ENCODE measurements around the gene GINS3.

Gene GINS3

DNA sequence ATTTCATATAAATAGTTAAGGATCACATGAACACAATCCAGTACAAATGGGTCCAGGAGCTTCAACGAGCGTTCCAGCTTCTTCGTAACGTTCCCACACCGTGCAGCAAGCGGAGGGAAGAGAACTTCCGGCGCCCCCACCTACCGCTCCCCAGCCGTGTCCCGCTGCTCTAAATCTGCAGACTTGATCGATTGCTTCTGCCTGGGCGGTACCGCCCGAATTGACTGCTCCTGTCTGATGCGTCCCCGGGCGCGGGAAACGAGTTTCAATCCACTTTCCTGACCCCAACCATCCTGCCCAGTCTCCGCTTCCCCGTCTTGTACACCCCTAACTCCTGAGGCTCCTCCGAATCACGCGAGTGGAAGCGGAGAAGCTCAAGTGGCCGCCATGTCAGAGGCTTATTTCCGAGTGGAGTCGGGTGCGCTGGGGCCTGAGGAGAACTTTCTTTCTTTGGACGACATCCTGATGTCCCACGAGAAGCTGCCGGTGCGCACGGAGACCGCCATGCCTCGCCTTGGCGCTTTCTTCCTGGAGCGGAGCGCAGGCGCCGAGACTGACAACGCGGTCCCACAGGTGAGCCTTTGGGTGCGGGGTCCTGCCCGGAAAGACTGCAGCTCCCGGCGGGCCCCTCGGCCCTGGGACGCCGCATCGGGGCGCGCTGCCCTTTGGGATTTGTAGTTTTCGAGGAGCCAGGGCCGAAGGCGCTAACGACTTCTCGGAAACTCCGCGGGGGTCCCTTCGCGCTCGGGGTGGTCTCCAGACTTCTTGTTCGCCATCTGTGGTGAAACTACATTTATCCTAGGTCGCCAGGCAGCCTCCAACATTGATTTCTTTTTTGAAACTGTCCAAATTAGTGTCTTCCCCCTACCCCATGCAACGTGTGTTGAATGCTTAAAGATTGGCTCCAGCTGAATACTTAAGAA lies at the start of gene GINS3:
Gene GINS3 (plus strand): TSS at position 257 of the 923 bp plus-strand sequence. CDS start 131 bp downstream, at position 388.
- DNase-seq = peak; percentile 64

DNA sequence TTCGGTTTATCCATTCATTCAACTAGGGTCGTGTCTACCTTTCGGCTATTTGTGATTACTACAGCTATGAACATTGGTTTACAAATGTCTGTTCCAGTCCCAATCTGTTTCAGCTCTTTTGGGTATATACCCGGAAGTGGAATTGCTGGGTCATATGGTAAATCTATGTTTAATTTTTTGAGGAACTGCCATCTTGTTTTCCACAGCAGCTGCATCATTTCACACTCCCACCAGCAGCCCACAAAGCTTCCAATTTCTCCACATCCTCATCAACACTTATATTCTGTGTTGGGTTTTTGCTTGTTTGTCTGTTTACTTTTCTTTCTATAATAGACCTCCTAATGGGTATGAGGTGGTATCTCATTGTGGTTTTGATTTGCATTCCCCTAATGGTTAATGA lies 48.7 kb upstream of the GINS3 start:
- no peak for DNase-seq

DNA sequence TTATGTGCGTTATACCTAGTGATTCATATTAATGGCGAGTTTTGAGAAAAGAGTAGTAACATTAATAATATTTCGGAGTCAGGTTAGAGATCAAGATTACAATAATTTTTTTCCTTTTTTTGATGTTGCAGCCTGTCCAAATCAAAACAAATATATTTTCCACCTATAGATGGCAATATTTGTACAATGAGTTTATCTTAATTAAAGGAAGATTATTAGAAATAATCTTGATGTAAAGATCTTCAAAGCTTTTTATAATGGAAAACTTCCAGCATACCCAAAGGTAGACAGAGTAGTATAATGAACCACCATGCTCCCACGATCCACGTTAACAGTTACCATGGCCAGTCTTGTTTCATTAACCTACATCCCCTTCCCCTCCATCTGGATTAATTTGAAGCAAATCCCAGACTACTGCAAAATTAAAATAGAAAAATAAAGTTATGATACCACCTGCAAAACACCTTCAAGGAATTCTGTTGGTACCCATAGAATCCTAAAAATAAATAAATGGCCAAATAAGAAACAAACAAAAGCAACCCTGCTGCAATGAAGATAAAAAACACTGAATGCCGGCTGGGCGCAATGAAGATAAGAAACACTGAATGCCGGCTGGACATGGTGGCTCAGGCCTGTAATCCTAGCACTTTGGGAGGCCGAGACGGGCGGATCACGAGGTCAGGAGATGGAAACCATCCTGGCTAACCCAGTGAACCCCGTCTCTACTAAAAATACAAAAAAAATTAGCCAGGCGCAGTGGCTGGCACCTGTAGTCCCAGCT lies 46.5 kb upstream of the GINS3 start:
- no peak for DNase-seq

DNA sequence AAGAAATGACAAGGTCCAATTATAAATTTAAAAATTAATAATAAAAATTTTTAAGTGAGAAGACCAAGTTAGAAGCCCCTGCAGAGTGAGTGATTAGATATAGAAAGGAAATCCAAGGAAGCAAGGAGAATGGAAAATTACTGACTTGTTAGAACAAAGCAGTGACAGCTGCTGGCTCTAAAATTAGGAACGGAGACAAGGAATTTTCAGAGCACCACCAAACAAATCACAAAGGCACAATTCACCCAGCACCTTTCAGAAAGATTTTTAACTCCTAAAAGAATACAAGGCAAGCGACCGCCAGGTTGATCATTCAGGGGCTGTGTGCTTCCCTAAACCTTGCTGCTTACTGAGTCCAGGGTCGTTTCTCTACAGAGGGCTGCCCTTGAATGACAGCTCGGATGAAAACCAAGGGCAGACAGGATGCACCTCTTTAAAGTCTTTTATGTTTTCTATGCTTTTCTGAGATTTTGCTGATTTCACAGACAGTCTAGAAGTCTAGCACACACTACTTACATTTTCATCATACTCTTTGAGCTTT lies 45.4 kb upstream of the GINS3 start:
- no peak for DNase-seq

DNA sequence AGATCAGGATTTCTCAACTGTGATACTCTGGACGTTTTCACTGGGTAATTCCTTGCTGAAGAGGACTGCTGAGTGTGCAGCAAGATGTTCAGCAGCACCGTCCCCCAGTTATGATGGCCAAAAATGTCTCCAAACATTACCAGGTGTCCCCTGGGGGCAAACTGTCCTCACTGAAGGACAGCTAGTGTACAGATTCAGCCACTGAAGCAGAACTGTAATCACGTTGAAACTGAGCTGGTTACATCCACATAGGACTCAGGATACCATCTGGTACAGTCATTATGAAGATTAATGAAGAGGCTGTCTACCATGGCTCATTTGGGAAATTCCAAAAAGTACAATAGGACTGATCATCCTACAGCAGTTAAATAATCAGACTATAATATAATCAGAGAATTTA lies 43.3 kb upstream of the GINS3 start:
- no peak for DNase-seq

DNA sequence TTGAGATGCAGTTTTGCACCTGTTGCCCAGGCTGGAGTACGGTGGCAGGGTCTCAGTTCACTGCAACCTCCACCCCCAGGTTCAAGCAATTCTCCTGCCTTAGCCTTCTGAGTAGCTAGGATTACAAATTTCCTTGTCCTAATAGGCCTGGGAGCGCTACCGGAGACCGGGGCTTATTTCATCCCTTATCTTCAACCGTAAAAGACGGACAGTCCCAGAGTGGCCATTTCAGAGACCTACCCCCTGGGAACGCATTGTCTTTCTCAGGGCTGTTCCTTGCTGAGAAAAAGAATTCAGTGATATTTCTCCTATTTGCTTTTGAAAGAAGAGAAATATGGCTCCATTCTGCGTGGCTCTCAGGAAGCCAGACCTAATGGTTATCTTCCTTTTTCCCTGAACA lies 39.6 kb upstream of the GINS3 start:
- DNase-seq = no peak

DNA sequence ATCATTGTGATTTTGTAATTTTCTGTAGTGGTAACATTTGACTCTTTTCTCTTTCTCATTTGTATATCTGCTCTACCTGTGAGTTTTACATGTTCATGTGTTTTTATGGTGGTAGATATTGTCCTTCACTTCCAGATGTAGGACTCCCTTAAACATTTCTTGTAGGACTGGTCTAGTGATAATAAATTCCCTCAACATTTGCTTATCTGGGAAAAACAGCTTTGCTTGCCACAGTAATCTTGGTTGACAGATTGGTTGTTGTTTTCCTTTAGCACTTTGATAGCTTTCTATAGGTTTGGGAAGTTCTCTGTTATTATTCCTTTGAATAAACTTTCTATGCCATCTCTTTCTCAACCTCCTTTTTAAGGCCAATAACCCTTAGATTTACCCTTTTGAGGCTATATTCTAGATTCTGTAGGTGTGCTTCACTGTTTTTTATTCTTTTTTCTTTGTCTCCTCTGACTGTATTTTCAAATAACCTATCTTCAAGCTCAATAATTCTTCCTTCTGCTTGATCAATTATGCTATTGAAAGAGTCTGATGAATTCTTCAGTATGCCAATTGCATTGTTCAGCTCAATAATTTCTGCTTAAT lies 32.1 kb upstream of the GINS3 start:
- no peak for DNase-seq

DNA sequence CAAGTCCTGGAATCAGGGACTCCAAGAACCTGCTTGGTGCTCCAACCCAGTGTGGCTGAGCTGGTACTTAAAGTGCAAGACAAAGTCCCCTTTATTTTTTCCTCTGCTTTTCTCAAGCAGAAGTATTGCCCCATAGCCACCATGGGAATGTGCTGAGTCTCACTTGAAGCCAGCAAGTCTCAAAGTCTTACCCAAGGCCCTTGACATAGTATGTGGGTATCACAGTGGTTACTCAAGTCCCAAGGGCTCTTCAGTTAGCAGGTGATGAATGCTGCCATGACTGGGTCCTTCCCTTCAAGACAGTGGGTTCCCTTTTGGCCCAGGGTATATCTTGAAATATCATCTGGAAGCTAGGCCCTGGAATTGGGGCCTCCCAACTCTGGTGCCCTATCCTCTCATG lies 30.5 kb upstream of the GINS3 start:
- no peak for DNase-seq

DNA sequence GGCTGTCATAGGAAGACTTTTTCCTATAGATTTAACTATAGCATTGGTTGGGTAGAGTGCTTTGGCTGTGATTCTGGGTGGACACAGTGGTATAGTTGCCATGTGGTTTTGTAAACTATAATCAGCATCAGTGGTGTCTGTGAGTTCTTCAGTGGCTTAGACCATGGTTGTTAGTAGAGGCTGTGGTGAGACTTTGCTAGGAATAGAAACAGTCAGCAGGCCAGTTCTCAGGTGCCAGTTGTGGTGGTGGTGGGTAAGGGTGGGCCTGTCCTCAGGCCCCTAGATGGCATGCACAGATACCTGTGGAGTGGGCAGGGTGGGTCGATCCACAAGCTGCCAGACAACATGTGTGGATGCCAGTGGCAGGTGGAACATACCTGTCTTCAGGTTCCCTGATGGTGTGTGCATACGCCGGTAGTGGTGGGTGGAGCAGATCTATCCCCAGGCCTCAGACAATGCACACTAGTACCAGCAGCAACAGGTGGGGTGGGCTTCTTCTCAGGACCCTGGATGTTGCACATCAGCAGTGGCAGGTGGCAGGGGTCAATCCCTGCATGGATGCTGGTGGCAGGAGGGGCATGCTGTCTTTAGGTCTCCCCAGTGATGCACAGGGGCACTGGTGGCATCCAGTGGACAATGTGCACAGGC lies 28.4 kb upstream of the GINS3 start:
- DNase-seq = no peak

DNA sequence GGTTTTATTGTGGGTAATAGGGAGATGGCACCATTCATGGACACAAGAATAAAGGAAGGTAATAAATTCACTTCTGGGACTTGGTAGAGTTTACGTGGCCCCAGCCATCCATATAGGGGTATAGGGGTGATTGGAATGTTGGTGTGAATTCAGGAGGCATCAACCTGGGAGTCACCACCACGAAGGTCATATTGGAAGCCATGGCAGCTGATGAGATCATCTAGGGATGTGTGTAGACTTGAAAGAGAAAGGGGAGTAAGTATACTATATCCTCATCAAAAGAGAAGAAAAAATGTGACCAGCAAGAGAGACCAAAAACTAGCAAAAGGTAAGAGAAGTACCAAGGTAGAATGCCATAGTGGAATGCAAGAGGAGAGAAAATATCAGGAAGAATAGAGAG lies 26.6 kb upstream of the GINS3 start:
- DNase-seq = no peak

DNA sequence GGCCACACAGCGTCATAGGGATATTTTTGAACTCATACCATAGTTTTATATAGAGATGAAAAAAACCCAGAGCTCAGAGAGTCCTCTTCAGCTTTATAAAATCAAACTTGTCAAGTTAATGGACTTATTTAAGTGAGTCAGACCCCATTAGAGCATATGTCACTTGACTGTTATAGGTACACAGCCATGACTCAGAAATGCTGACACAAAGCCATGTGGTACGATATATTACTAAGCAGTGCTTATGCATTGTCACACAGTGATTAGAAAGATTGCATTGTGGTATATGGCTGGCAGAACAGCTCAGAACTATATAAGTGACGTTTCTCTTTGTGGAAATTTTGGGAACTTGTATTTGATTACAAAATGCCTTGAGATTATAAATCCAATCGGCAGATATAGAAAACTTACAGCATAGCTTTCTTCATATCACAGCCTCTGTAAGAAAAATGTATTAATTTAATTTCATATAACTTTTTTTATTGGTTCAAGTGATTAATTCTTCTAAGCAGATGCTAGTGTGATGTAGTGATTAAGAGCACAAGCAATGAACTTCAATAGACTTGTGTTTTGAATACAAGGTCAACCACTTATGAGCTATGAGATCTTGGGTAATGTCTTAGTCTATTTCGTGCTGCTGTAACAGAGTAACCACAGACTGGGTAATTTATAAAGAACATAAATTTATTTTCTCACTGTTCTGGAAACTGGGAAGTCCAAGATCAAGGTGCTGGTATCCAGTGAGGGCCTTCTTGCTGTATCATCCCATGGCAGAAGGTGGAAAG lies 25.8 kb upstream of the GINS3 start:
- DNase-seq = no peak

DNA sequence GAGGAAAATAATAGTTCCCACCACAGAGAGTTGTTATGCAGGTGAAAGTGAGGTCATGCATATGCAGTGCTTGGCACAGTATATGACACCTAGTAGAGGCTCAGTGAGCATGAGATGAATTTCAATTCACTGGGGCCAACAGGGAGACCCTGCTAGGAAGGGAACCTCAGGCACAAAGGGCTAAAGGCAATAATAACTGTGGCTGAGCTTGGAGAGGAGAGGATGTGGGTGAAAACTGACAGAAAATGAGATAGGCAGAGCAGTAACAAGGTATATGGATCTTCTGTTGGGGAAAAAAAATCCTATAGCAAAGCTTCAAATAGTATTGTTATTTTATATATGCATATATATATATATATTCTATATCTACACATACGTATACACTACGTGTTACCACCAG lies 25.0 kb upstream of the GINS3 start:
- no peak for DNase-seq

DNA sequence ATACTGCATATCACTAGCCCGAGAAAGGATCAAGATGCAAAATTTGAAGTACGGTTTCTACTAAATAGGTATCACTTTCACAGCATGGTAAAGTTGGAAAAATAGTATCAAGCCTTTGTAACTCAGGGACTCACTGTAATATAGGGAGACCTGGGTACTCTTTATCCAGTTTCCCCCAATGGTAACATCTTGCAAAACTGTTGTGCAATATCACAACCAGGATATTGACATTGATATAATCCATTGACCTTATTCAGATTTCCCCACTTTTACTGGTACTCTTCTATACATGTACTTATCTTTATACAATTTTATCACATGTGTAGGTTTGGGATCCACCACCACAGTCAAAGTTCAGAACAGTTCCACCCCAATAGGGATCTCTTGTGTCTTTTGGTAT lies 20.4 kb upstream of the GINS3 start:
- no peak for DNase-seq

DNA sequence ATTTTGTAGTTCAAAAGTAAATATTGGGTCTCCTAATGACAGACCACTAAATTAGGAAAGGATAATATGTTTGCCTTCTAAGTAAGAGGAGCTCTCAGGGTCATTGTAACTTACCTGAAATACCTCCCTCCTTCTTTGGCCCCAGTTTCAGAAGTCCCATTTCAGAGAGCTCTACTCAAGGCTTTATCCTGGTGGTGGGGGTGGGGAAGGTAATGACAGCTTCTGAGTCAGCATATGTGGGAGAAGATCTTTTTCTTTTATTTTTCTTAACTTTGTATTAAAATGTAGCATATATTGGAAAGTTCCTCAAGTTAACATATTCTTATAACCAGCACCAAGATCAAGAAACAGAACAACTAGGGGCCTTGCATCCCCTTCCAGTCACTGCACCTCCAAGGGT lies 16.9 kb upstream of the GINS3 start:
- DNase-seq = no peak

DNA sequence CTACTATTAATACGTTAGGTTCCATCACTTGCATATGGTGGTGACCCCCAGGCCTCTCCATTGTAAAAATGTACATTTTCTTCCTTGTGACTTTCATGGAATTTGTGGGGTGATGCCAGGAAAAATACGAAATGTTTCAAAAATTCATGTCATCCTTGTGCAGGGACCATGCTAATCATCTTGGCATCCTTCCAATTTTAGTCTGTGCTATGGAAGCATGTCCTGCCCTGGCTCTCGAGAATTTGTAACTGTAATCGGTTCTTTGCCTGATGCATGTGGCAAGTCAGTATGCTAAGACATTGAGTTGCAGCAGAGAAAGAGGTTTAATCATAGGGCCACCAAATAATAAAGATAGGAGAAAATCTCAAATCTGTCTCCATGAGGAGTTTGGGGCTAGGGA lies 14.3 kb upstream of the GINS3 start:
- no peak for DNase-seq

DNA sequence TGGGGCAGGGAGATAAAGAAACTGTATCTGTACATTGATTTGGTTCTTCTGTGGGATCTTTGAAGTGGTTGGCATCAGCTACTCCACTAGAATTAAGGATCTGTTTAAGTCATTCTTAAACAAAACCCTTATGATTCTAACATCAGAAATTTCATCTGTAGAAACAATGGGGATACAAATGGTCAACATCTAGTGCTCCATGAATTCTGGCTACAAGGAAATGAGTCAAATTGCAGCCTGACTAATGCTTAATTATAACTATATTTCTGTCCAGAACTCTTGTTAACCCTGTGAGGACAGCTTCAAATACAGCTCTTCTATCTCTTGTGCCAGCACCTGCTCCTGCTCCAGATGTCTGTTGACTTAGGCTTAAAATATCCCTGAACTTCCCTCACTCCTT lies 13.9 kb upstream of the GINS3 start:
- no peak for DNase-seq

DNA sequence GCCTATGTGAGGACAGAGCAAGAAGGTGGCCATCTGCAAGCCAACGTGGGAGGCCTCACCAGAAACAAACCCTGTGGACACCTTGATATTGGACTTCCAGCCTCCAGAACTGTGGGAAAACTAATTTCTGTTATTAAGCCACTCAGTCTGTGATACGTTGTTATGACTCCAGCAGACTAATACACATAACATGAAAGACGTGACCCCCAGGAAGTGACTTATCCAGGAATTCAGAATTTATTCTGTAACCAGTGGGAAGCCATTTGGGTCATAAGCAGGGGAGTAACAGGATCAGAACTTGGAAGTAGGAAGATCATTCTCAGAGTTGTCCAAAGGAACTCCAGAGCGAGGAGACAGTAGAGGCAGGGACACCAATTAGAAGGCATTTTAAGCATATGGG lies 12.5 kb upstream of the GINS3 start:
- DNase-seq = no peak

DNA sequence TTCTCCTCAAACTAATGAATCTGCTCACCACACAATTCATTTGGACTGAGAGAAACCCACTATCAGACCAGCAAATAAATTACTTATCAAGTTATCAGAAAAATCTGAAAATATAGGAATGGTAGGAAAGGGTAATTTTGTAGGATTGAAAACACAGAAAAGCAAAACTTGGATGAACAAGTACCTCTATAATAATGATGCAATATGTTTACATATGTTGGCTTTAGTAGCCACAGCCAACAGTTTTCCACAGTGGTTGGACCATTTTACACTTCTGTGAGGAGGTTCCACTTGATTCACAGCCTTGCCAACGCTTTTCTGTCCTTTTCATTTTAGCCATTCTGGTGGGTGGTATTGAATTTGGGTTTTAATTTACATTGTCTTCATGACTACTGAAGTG lies 10.6 kb upstream of the GINS3 start:
- DNase-seq = no peak

DNA sequence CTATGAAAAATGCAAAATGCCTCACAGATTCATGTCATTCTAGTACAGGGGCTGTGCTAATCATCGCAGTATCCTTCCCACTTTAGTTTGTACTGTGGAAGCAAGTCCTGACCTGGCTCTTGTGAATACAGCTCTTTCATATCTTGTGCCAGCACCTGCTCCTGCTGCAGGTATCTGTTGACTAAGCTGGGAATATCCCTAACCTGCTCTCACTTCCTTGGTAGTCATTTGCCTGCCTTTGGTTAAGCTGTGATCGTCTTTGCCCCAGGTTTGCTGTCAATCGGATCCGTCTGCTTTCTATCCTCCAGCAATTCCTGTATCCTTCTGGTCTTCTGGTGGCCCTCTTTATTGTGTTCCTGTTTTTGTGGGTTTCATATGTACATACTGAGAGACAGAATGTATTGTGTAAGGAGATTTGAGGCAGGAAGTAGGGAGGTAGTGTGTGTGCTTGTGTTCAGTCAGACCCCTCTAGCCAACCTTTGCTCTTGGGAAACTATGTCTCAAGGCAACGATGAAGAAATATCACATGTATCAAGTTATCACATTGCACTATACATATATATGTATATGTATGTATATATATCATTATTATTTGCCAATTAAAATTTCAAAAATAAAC lies 7.7 kb upstream of the GINS3 start:
- peak; percentile 89 for DNase-seq

DNA sequence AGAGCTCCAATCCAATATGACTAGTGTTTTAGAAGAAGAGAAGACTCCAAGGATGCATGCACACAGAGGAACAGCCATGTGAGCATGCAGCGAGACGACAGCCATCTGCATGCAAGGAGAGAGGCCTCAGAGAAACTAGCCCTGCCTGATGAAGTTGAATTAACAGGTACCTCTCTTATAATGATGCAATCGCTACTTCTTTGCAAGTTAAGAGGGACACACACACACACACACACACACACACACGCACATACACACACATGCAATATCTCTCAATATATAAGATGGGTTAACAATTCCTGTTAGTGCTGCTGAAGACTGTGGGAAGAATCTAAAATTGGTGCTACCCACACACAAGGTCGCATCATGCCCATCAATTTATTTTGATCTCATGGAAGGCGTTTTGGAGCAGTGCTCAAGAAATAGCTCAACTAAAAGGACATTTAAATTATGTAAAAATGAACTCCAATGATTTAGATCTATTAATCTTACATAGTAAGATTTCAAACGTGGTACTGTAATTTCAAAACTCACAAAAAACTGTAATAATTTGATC lies 7.0 kb upstream of the GINS3 start:
- DNase-seq = no peak

DNA sequence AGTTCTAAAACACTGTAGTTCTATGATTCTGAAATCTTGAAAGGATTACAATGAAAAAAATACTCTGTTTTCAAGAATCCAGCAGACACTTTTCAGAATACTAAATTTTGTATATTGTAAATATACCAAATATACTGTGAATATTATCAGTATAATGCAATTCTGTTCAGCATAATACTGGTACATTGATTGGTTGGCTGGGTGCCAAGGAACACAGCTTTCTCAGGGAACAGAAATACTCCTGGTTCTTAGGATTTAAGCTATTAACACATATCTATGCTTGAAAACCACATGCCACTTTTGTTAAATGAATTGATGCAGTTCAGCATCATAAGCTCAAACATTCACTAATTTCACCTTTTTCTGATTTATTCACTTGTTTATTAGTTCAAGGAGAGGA lies 2.5 kb upstream of the GINS3 start:
- DNase-seq = no peak
